ENCODE results near the gene FAM210B. TPM values are rescaled to one million over a fixed set of nuclear protein-coding genes. Genes with fewer than 3 reads are reported as not detected.

Gene FAM210B
- total RNA-seq, 2 donors from 2014 or later: 26.3 to 29.9 TPM

- no peak overlapping the region for H3K27ac ChIP-seq
- H3K36me3 ChIP-seq: peaks cover 6% of the 10 kb centered on the region
- peak; percentile 26 for DNase-seq (ENCODE audit: low spot score)
Observed at GRCh38 chr20:56371977-56372376, 13.2 kb downstream of the FAM210B start.

GRCh38 chr20:56372850-56373249, 14.1 kb downstream of the FAM210B start:
- H3K27ac ChIP-seq: no peak overlapping the region
- H3K27me3 ChIP-seq: no peaks in the 10 kb centered on the region
- TF ChIP-seq, protein P1, sequence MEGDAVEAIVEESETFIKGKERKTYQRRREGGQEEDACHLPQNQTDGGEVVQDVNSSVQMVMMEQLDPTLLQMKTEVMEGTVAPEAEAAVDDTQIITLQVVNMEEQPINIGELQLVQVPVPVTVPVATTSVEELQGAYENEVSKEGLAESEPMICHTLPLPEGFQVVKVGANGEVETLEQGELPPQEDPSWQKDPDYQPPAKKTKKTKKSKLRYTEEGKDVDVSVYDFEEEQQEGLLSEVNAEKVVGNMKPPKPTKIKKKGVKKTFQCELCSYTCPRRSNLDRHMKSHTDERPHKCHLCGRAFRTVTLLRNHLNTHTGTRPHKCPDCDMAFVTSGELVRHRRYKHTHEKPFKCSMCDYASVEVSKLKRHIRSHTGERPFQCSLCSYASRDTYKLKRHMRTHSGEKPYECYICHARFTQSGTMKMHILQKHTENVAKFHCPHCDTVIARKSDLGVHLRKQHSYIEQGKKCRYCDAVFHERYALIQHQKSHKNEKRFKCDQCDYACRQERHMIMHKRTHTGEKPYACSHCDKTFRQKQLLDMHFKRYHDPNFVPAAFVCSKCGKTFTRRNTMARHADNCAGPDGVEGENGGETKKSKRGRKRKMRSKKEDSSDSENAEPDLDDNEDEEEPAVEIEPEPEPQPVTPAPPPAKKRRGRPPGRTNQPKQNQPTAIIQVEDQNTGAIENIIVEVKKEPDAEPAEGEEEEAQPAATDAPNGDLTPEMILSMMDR (IDR thresholded peaks at IDR 0.05): no peak
- H3K4me3 ChIP-seq: no peak overlapping the region
- no peak for DNase-seq (ENCODE audit: low spot score)
- no peaks in the 10 kb centered on the region for H3K4me1 ChIP-seq
- H3K9me3 ChIP-seq: no peaks in the 10 kb centered on the region
- H3K36me3 ChIP-seq: no peaks in the 10 kb centered on the region

More at GRCh38 chr20:56371977-56372376, 13.2 kb downstream of the FAM210B start:
- no peaks in the 10 kb centered on the region for H3K4me1 ChIP-seq
- TF ChIP-seq, protein P1 (IDR thresholded peaks at IDR 0.05): no peak
- H3K27me3 ChIP-seq: no peaks in the 10 kb centered on the region
- no peaks in the 10 kb centered on the region for H3K9me3 ChIP-seq
- no peak overlapping the region for H3K4me3 ChIP-seq

DNA sequence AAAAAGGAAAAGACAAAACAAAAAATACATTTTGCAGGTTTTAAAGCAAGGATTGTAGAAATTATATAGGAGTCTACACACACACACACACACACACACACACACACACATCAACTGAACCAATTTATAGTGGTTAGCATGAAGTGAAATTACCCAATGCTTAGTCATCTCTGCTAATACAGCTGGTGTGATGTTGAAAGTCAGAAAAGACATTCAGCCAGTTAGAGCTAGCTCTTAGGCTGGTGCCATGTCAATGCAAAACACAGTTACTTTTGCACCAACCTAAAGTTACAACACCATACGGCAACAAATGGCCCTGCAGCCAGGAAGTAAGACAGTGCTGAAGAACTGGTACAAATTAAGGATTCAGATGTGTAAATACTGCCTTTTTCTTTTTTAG, 15.2 kb downstream of the FAM210B start:
- H3K27ac ChIP-seq: no peak overlapping the region
- H3K4me1 ChIP-seq: no peaks in the 10 kb centered on the region
- no peaks in the 10 kb centered on the region for H3K27me3 ChIP-seq
- H3K4me3 ChIP-seq: no peak overlapping the region
- H3K36me3 ChIP-seq: no peaks in the 10 kb centered on the region
- no peak for DNase-seq (ENCODE audit: low spot score)
- TF ChIP-seq, protein P1 (IDR thresholded peaks at IDR 0.05): no peak
- no peaks in the 10 kb centered on the region for H3K9me3 ChIP-seq

DNA sequence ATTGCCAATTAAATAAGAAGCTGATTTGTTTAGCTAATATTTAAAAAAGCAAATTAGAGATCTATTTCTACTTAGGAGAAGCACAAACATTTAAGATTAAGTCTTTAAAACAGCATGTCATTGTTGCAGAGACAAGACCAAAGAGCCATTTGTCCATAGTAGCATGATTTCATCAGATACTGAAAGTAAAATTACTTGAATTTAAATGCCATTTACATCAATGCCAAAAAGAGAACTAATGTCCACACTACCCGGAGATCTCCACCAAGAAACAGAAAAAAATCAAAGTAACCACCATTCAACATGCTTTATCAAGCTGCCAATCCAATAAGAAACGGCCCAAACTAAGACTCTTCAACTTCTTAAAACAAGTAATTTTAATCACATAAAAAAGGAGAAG, 17.6 kb downstream of the FAM210B start:
- Histone ChIP-seq H3K4me3 (no peak overlapping the region), H3K4me1 (no peaks in the 10 kb centered on the region), H3K27ac (no peak overlapping the region), H3K36me3 (no peaks in the 10 kb centered on the region), H3K9me3 (no peaks in the 10 kb centered on the region), H3K27me3 (no peaks in the 10 kb centered on the region)
- no peak for DNase-seq (ENCODE audit: low spot score)
- TF ChIP-seq, protein P1 (IDR thresholded peaks at IDR 0.05): no peak

DNA sequence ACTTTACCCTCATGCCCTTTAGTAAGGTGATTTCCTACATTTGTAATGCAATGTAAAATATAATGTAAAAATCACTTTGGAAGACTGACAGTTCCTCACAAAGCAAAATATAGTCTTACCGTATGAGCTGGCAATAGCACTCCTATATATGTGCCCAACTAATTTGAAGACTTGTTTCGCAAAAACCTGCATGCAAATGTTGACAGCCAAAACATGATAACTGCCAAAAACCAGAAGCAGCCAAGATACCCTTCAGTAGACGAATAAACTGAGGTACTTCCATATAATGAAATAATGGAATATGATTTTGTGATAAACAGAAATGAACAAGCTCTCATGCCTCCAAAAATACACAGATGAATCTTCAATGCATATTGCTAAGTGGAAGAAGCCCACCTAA, 19.6 kb downstream of the FAM210B start:
- Histone ChIP-seq H3K4me1 (no peaks in the 10 kb centered on the region), H3K9me3 (no peaks in the 10 kb centered on the region), H3K4me3 (no peak overlapping the region), H3K36me3 (no peaks in the 10 kb centered on the region), H3K27me3 (no peaks in the 10 kb centered on the region), H3K27ac (no peak overlapping the region)
- TF ChIP-seq, protein P1 (IDR thresholded peaks at IDR 0.05): no peak
- DNase-seq (ENCODE audit: low spot score): no peak

DNA sequence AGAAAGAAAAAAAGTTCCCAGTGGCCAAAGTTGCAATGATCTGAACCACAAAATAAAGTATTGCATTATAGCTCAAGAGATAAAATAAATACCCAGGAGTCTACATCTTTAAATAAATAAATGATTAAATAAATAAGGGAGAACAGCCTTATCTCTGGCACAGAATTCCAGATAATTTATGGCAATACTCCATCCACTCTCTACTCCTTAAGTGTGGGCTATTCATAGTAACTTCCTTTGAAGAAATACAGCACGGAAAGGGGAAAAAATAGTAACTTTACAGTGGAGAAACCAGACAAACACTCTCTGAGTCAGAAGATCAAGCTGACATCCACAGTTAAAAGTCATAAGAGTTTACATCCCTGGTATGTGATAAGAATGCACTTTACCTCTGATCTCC, 21.6 kb downstream of the FAM210B start:
- no peaks in the 10 kb centered on the region for H3K27me3 ChIP-seq
- DNase-seq (ENCODE audit: low spot score): no peak
- TF ChIP-seq, protein P1 (IDR thresholded peaks at IDR 0.05): no peak
- H3K4me3 ChIP-seq: no peak overlapping the region
- no peaks in the 10 kb centered on the region for H3K4me1 ChIP-seq
- no peaks in the 10 kb centered on the region for H3K36me3 ChIP-seq
- no peak overlapping the region for H3K27ac ChIP-seq
- H3K9me3 ChIP-seq: no peaks in the 10 kb centered on the region
